Mammary epithelial cell (primary cell): Measurements from ENCODE around the gene CYP4F22.

Experiments
- CTCF ChIP-seq, 2 donors: IDR thresholded peaks in 1 of 2; conservative IDR thresholded peaks in 1 of 2; 2 replicates each; pipeline ENCODE4 v1.5.1; 2011 to 2012; ENCODE audit warnings: inconsistent platforms in 2 of 2, low read length in 2 of 2, mild to moderate bottlenecking in 2 of 2, control low read depth in 1 of 2, low read depth in 1 of 2; ENCODE audit not compliant: insufficient read depth in 1 of 2; ENCODE audit errors: extremely low read depth in 1 of 2
- EZH2 ChIP-seq: IDR thresholded peaks from 2 replicates; pipeline ENCODE4 v1.6.1; 2012; ENCODE audit warnings: low read length, inconsistent platforms, borderline replicate concordance

DNA sequence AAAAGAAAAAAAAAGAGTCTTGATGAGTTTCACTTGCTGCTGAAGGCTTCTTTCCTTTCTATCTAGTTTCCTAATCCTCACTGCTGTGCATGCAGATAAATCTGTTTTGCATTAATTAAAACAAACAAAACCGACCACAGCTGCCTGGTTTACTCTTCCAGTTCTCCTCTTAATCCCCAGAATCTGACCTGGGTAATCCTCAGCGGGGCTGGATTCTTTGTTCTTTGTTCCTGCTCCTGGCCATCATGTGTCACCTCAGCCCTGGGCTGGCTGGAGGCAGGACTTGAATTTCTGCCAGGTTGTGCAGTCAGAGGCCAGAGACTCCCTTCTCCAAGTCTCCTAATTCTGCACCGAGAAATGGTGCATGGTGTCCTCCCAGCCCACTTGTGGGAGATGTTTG is 54.5 kb downstream of the CYP4F22 start:
- TF ChIP-seq CTCF (conservative IDR thresholded peaks at IDR 0.05 in 1 of 2, IDR thresholded peaks at IDR 0.05 in 1 of 2; ENCODE audit: extremely low read depth in 1 of 2, insufficient read depth in 1 of 2, low read depth in 1 of 2, low read length in 2 of 2) (no peak), EZH2 (no peak)
